ENCODE measurements around the gene KCNC3.

The KCNC3 gene

GRCh38 chr19:50329146-50329925 is at the start of gene KCNC3:
KCNC3 (minus strand) TSS chr19:50329377; CDS start chr19:50329082, 295 bp downstream.
- DNase-seq (ENCODE audit: low read depth in 1 of 2, low spot score in 1 of 2) = peak; percentile 73 to 79

- no peak for DNase-seq (ENCODE audit: low read depth in 1 of 2, low spot score in 1 of 2)
Observed at GRCh38 chr19:50378863-50379236, 49.7 kb upstream of the KCNC3 start.

- DNase-seq (ENCODE audit: low read depth in 1 of 2, low spot score in 1 of 2) = no peak
Observed at GRCh38 chr19:50378169-50378862, 49.1 kb upstream of the KCNC3 start.

- DNase-seq (ENCODE audit: low read depth in 1 of 2, low spot score in 1 of 2) = no peak
Observed at GRCh38 chr19:50377517-50377916, 48.3 kb upstream of the KCNC3 start.

- DNase-seq (ENCODE audit: low read depth in 1 of 2, low spot score in 1 of 2) = no peak
Observed at GRCh38 chr19:50377051-50377461, 47.9 kb upstream of the KCNC3 start.

GRCh38 chr19:50376166-50377050 is 47.2 kb upstream of the KCNC3 start, which contains the start of gene NR1H2:
NR1H2 (plus strand) TSS chr19:50376457; CDS start chr19:50377606, 1,149 bp downstream.
- DNase-seq (ENCODE audit: low read depth in 1 of 2, low spot score in 1 of 2) = peak; percentile 86 to 92

- DNase-seq (ENCODE audit: low read depth in 1 of 2, low spot score in 1 of 2) = no peak
Observed at GRCh38 chr19:50371914-50372475, 42.8 kb upstream of the KCNC3 start.

GRCh38 chr19:50368649-50369570 is 39.7 kb upstream of the KCNC3 start:
- DNase-seq (ENCODE audit: low read depth in 1 of 2, low spot score in 1 of 2) = peak; percentile 59

- no peak for DNase-seq (ENCODE audit: low read depth in 1 of 2, low spot score in 1 of 2)
Observed at GRCh38 chr19:50365434-50366306, 36.5 kb upstream of the KCNC3 start, which contains the start of gene NAPSA. NAPSA (minus strand) TSS chr19:50365639; CDS start chr19:50365621, 18 bp downstream.

- no peak for DNase-seq (ENCODE audit: low read depth in 1 of 2, low spot score in 1 of 2)
Observed at GRCh38 chr19:50362656-50363424, 33.7 kb upstream of the KCNC3 start.

- DNase-seq (ENCODE audit: low read depth in 1 of 2, low spot score in 1 of 2) = no peak
Observed at GRCh38 chr19:50362030-50362412, 32.8 kb upstream of the KCNC3 start.

- no peak for DNase-seq (ENCODE audit: low read depth in 1 of 2, low spot score in 1 of 2)
Observed at GRCh38 chr19:50361290-50362029, 32.3 kb upstream of the KCNC3 start.

- DNase-seq (ENCODE audit: low read depth in 1 of 2, low spot score in 1 of 2) = no peak
Observed at GRCh38 chr19:50359328-50359818, 30.2 kb upstream of the KCNC3 start.

GRCh38 chr19:50358483-50359327 is 29.5 kb upstream of the KCNC3 start:
- DNase-seq (ENCODE audit: low read depth in 1 of 2, low spot score in 1 of 2) = peak; percentile 47 to 65

GRCh38 chr19:50357178-50358100 is 28.3 kb upstream of the KCNC3 start:
- DNase-seq (ENCODE audit: low read depth in 1 of 2, low spot score in 1 of 2) = peak; percentile 64 to 76
